GM12874 (cell line): ENCODE measurements around the gene MPZ.
A peak's percentile ranks its signal among the peaks of the same experiment; 100 is the strongest.

Experiments
- CTCF ChIP-seq: IDR thresholded peaks from 2 replicates; pipeline ENCODE4 v1.5.1; 2011; ENCODE audit warnings: low read depth, mild to moderate bottlenecking, control low read depth, low read length, moderate library complexity; ENCODE audit not compliant: insufficient read depth

The MPZ gene

DNA sequence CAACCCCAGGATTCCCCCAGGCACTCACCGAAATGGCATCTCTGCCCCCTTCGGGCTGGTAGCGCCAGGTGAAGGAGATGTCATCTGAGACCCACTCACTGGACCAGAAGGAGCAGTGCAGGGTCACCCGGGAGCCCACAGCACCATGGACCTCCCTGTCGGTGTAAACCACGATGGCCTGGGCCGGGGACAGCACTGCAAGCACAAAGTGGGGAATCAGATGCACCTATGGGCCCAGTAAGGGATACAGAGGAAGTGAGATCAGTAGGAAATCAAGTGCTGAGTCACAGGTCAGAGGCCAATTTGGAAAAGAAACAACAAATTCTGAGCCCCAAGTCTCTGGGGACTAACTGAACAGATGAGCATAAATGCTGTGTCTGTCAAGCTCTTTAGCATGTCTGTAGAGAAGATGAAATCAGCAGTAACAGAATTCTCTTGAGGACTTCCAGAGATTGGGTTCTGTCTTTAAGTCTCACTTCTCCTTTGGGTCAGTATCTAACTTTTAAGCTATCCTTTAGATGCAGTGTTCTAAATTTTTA, 2.5 kb downstream of the MPZ start:
- TF ChIP-seq CTCF = no peak

DNA sequence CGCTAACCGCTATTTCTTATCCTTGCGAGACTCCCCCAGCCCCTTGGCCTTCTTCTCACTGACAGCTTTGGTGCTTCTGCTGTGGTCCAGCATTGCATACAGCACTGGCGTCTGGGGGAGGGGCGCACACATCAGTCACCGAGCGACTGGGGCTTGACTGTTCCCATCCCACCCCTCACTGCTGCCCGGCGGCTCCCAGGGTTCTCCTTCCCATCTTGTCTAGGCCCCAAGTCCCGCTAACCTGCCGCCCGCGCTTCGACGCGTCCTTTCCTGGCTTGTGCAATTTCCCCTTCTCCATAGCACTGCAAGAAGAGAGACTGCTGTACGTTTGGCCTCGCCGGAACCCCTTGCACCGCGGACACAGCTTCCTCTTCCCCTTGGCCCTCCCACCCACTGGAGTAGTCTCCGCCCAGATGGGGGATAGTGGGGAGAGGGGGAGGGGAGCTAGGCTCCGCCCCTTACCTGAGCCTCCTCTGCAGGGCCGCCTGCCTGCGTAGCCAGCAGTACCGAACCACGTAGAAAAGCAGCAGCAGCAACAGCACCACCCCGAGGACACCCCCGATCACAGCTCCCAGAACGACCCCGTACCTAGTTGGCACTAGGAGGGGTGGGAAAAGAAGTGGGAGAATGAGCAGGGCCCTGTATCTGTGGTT, 3.8 kb downstream of the MPZ start:
- peak; percentile 60 for TF ChIP-seq CTCF

- TF ChIP-seq CTCF = no peak
Observed at GRCh38 chr1:161304927-161305866, 4.6 kb downstream of the MPZ start.

GRCh38 chr1:161300478-161300877, 9.3 kb downstream of the MPZ start:
- no peak for TF ChIP-seq CTCF

DNA sequence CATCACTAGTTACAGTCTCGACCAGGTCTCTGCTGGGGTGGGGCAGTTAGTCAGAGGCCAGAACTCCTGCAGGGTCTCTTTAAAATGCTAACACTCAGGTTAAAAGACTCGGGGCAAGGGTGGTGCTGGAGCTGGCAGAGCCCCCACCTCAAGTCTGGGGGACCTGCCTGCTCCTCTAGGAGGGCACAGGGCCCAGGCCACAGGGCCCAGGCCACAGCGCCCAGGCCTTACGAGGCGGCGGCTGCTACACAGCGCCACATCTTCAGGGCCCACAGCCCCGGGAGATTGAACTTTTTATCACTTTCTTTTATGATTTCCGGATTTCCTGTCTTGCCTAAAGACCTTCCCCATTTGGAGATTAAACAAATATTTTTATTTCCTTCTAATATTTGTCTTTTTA, 10.4 kb downstream of the MPZ start:
- TF ChIP-seq CTCF = no peak

DNA sequence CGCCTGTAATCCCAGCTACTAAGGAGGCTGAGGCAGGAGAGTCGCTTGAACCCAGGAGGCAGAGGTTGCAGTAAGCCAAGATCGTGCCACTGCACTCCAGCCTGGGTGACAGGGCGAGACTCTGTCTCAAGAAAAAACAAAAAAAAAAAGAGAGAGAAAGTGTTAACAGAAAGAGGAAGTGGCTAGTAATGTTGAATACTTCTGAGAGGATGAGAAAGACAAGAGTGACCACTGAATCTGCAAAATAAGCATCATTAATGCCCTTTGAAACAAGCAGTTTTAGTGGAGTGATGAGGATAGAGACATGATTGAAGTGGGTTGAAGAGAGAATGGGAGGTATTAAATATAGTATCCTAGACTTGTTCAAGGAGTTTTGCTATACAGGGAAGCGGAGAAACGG, 11.7 kb downstream of the MPZ start:
- no peak for TF ChIP-seq CTCF

DNA sequence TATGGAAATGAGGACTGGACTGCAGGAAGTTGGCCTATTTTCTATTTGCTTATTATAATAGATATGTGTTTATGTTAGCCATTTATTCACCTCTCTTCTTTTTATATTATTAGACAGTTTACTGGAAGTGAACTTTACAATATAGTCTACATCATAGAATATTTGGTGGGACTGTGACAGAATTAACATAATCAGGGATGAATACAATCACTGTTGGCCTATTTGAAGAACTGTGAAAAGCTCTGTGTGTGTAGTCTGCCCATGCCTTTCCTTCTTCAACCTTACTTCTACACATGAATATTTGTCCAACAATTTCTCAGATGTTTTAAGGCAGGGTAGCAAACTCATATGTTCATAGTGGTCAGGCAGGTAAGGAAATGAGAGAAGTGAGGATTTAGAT, 12.4 kb downstream of the MPZ start:
- no peak for TF ChIP-seq CTCF
